HEK293 (cell line): ENCODE measurements around the gene HCCS.

Source experiments
- CTCF ChIA-PET: fragments of 350-600 bp; formaldehyde crosslinking; extraction: SDS; loops from one replicate; lab custom pipeline; 2021; ENCODE audit warnings: antibody characterized with exemption; lab: Yijun Ruan, JAX
- POLR2A ChIA-PET: fragments of 300-600 bp; formaldehyde crosslinking; extraction: SDS; loops from one replicate; lab custom pipeline; 2020; ENCODE audit warnings: antibody characterized with exemption, inconsistent platforms; lab: Yijun Ruan, JAX
- H3K27ac ChIP-seq: fragments of 200-500 bp; sonication (Bioruptor generic); 2 replicates; pipeline ENCODE4 v1.5.1; 2014; ENCODE audit warnings: low read depth, low read length, control low read depth, inconsistent platforms; ENCODE audit errors: extremely low read depth
- H3K36me3 ChIP-seq, 2 experiments: fragments of 200-500 bp in 1 of 2; sonication (Bioruptor generic) in 1 of 2; 1 replicate in 1 of 2; 2 replicates in 1 of 2; pipeline ENCODE4 v1.5.1; 2014 to 2017; ENCODE audit warnings: inconsistent platforms in 2 of 2, low read length in 2 of 2; ENCODE audit not compliant: control insufficient read depth in 2 of 2, insufficient read depth in 1 of 2
- H3K4me1 ChIP-seq: fragments of 200-500 bp; sonication (Bioruptor generic); 2 replicates; pipeline ENCODE4 v1.5.1; 2014; ENCODE audit warnings: mild to moderate bottlenecking, low read length, inconsistent platforms; ENCODE audit not compliant: control insufficient read depth, insufficient read depth
- H3K4me3 ChIP-seq: 2 replicates; pipeline ENCODE4 v1.5.1; 2011; ENCODE audit warnings: low read depth, mild to moderate bottlenecking, control low read depth, low read length, moderate library complexity
- H3K9me3 ChIP-seq: fragments of 200-500 bp; sonication (Bioruptor generic); 2 replicates; pipeline ENCODE4 v1.5.1; 2014; ENCODE audit warnings: low read depth, low read length, inconsistent platforms; ENCODE audit not compliant: control insufficient read depth, insufficient read depth
- GFI1B ChIP-seq: fragments of 450-650 bp; formaldehyde crosslinking; IDR thresholded peaks from 2 replicates; pipeline ENCODE4 v1.5.1; 2016; ENCODE audit warnings: missing biosample characterization, missing genetic modification characterization
- OVOL3 ChIP-seq: fragments of 450-650 bp; formaldehyde crosslinking; IDR thresholded peaks from 2 replicates; pipeline ENCODE4 v1.5.1; 2016; ENCODE audit warnings: missing biosample characterization, missing genetic modification characterization
- SETDB1 ChIP-seq: IDR thresholded peaks from one replicate; pipeline ENCODE4 v1.6.1; 2017; ENCODE audit warnings: mild to moderate bottlenecking, low read length, moderate library complexity, mixed read lengths; ENCODE audit not compliant: insufficient read length
- SP7 ChIP-seq: fragments of 450-650 bp; formaldehyde crosslinking; IDR thresholded peaks from 2 replicates; pipeline ENCODE4 v1.5.1; 2016; ENCODE audit warnings: missing biosample characterization, missing genetic modification characterization
- TCF7L2 ChIP-seq: IDR thresholded peaks from 2 replicates; pipeline ENCODE4 v1.6.1; 2011; ENCODE audit warnings: low read depth, mild to moderate bottlenecking, inconsistent platforms, low read length, moderate library complexity, borderline replicate concordance
- ZBTB17 ChIP-seq: fragments of 450-650 bp; formaldehyde crosslinking; IDR thresholded peaks from 2 replicates; pipeline ENCODE4 v1.5.1; 2016; ENCODE audit warnings: missing biosample characterization, missing genetic modification characterization
- ZNF121 ChIP-seq: fragments of 450-650 bp; formaldehyde crosslinking; IDR thresholded peaks from 2 replicates; pipeline ENCODE4 v1.5.1; 2016; ENCODE audit warnings: missing biosample characterization, missing genetic modification characterization
- ZNF174 ChIP-seq: fragments of 450-650 bp; formaldehyde crosslinking; IDR thresholded peaks from 2 replicates; pipeline ENCODE4 v1.5.0; 2017; ENCODE audit warnings: missing biosample characterization, mild to moderate bottlenecking, missing genetic modification characterization
- ZNF175 ChIP-seq: fragments of 450-650 bp; formaldehyde crosslinking; IDR thresholded peaks from 2 replicates; pipeline ENCODE4 v1.5.1; 2016; ENCODE audit warnings: missing biosample characterization, missing genetic modification characterization
- ZNF266 ChIP-seq: fragments of 450-650 bp; formaldehyde crosslinking; IDR thresholded peaks from 2 replicates; pipeline ENCODE4 v1.5.1; 2016; ENCODE audit warnings: missing biosample characterization, missing genetic modification characterization, low read depth
- ZNF302 ChIP-seq: fragments of 450-650 bp; formaldehyde crosslinking; IDR thresholded peaks from 2 replicates; pipeline ENCODE4 v1.5.1; 2016; ENCODE audit warnings: missing biosample characterization, missing genetic modification characterization, low read depth
- ZNF501 ChIP-seq: fragments of 450-650 bp; formaldehyde crosslinking; IDR thresholded peaks from 2 replicates; pipeline ENCODE4 v1.5.1; 2016; ENCODE audit warnings: missing biosample characterization, missing genetic modification characterization
- ZNF610 ChIP-seq: fragments of 450-650 bp; formaldehyde crosslinking; IDR thresholded peaks from 2 replicates; pipeline ENCODE4 v1.5.1; 2016; ENCODE audit warnings: missing biosample characterization, missing genetic modification characterization, borderline replicate concordance
- ZNF654 ChIP-seq: fragments of 450-650 bp; formaldehyde crosslinking; IDR thresholded peaks from 2 replicates; pipeline ENCODE4 v1.5.1; 2016; ENCODE audit warnings: low read depth, missing biosample characterization, missing genetic modification characterization
- ZNF707 ChIP-seq: fragments of 450-650 bp; formaldehyde crosslinking; IDR thresholded peaks from 2 replicates; pipeline ENCODE4 v1.5.1; 2016; ENCODE audit warnings: missing biosample characterization, missing genetic modification characterization
- ZNF837 ChIP-seq: fragments of 450-650 bp; formaldehyde crosslinking; IDR thresholded peaks from 2 replicates; pipeline ENCODE4 v1.5.1; 2016; ENCODE audit warnings: missing biosample characterization, missing genetic modification characterization
- ZNF843 ChIP-seq: fragments of 450-650 bp; formaldehyde crosslinking; IDR thresholded peaks from 2 replicates; pipeline ENCODE4 v1.5.1; 2016; ENCODE audit warnings: missing biosample characterization, missing genetic modification characterization
- TF ChIP-seq, protein P1 (sequence below): fragments of 450-650 bp; formaldehyde crosslinking; IDR thresholded peaks from 2 replicates; pipeline ENCODE4 v1.5.1; 2016; ENCODE audit warnings: missing biosample characterization, missing genetic modification characterization
- TF ChIP-seq, protein P2 (sequence below): fragments of 450-650 bp; formaldehyde crosslinking; IDR thresholded peaks from 2 replicates; pipeline ENCODE4 v1.5.1; 2016; ENCODE audit warnings: missing biosample characterization, missing genetic modification characterization
- TF ChIP-seq, protein P3 (sequence below): fragments of 450-650 bp; formaldehyde crosslinking; IDR thresholded peaks from 2 replicates; pipeline ENCODE4 v1.5.1; 2016; ENCODE audit warnings: missing biosample characterization, missing genetic modification characterization
- TF ChIP-seq, protein P4 (sequence below): fragments of 450-650 bp; formaldehyde crosslinking; IDR thresholded peaks from 2 replicates; pipeline ENCODE4 v1.5.1; 2016; ENCODE audit warnings: missing biosample characterization, missing genetic modification characterization

HCCS gene

DNA sequence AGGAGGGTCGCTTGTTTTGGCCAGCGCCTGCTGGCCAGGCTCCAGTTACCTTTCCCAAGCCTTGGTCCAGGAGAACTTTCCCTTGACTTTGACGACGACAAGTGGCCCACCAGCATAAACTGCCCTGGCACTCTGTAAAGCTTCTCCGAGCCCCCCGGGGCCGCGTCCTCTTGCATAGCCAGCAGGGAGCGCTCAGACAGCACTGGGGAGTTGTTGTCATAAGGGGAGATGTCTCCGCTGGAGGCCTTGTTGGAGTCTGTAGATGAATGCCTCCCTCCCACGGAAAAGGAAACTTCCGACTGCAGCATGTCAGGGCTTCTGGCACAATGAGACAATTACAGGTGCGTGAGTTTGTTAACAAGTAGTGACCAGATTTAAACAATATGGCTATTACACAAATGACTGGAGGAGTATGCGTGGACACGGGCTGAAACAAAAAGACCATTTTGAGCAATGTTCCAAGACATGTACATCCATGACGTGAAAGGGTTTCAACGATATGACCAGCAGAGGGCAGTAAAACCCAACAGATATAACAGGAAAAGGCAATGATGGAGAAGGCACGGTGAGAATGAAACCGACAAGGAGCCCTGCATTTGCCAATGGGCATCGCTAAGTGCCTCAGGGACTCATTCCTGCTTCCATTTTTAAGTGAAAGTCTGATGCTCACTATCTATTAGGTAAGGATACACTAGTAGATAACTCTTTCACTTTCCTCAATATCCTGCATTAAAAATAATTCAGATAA, 33.0 kb downstream of the HCCS start:
- peak; percentile 45 for TF ChIP-seq ZNF654 (tag by site-specific recombination)
- TF ChIP-seq ZNF707, result no peak
- Histone ChIP-seq H3K36me3 (no peaks in the 10 kb centered on the region), H3K9me3 (no peaks in the 10 kb centered on the region), H3K4me1 (no peaks in the 10 kb centered on the region), H3K27ac (no peak overlapping the region), H3K4me3 (no peak overlapping the region)
- CTCF ChIA-PET, result interaction anchor here (1.1 to 1.9 kb wide), 3 partner anchors 9 to 628 kb away, joined by 4 to 8 read pairs (median 5); no protein-coding TSS in a partner anchor
- POLR2A ChIA-PET, result no interaction called here

- H3K36me3 ChIP-seq, result no peaks in the 10 kb centered on the region
- CTCF ChIA-PET, result no interaction called here
- no peak overlapping the region for H3K27ac ChIP-seq
- TF ChIP-seq TCF7L2, result no peak
- no peak for TF ChIP-seq ZNF266
- TF ChIP-seq ZNF843 (tag by site-specific recombination), result no peak
- TF ChIP-seq OVOL3, result no peak
- TF ChIP-seq SP7 (tag by site-specific recombination), result no peak
- TF ChIP-seq, protein P1, sequence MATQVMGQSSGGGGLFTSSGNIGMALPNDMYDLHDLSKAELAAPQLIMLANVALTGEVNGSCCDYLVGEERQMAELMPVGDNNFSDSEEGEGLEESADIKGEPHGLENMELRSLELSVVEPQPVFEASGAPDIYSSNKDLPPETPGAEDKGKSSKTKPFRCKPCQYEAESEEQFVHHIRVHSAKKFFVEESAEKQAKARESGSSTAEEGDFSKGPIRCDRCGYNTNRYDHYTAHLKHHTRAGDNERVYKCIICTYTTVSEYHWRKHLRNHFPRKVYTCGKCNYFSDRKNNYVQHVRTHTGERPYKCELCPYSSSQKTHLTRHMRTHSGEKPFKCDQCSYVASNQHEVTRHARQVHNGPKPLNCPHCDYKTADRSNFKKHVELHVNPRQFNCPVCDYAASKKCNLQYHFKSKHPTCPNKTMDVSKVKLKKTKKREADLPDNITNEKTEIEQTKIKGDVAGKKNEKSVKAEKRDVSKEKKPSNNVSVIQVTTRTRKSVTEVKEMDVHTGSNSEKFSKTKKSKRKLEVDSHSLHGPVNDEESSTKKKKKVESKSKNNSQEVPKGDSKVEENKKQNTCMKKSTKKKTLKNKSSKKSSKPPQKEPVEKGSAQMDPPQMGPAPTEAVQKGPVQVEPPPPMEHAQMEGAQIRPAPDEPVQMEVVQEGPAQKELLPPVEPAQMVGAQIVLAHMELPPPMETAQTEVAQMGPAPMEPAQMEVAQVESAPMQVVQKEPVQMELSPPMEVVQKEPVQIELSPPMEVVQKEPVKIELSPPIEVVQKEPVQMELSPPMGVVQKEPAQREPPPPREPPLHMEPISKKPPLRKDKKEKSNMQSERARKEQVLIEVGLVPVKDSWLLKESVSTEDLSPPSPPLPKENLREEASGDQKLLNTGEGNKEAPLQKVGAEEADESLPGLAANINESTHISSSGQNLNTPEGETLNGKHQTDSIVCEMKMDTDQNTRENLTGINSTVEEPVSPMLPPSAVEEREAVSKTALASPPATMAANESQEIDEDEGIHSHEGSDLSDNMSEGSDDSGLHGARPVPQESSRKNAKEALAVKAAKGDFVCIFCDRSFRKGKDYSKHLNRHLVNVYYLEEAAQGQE (tag by site-specific recombination), result no peak
- TF ChIP-seq ZNF302 (tag by site-specific recombination), result no peak
- POLR2A ChIA-PET, result no interaction called here
- H3K4me1 ChIP-seq, result no peaks in the 10 kb centered on the region
- no peaks in the 10 kb centered on the region for H3K9me3 ChIP-seq
- no peak overlapping the region for H3K4me3 ChIP-seq
These were observed 35.3 kb downstream of the HCCS start for GRCh38 chrX:11146411-11146810.

DNA sequence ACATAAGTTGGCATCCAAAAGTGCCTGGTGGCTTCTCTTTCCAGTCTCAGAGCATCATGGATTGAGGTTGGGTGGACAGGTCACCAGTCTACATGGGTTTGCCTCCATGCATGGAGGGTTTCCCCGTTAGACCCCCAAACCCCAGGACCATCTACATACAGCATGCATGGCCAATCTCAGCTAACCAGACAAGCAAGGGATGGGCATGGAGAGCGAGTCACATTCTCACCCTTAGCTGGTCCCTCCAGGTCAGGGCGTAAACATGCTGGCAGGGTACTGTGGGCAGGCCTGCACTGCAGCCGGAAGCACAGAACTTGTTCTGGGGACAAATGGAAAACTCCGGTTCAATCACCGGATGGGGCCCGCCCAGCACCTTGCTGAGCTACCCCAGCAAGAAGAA, 37.3 kb downstream of the HCCS start:
- TF ChIP-seq ZNF837 (no peak), ZNF174 (tag by site-specific recombination) (no peak), ZNF501 (tag by site-specific recombination) (no peak), ZBTB17 (tag by site-specific recombination) (no peak), ZNF175 (tag by site-specific recombination) (no peak), ZNF610 (no peak), GFI1B (tag by site-specific recombination) (no peak), ZNF121 (tag by site-specific recombination) (no peak), SETDB1 (no peak)
- TF ChIP-seq, protein P2, sequence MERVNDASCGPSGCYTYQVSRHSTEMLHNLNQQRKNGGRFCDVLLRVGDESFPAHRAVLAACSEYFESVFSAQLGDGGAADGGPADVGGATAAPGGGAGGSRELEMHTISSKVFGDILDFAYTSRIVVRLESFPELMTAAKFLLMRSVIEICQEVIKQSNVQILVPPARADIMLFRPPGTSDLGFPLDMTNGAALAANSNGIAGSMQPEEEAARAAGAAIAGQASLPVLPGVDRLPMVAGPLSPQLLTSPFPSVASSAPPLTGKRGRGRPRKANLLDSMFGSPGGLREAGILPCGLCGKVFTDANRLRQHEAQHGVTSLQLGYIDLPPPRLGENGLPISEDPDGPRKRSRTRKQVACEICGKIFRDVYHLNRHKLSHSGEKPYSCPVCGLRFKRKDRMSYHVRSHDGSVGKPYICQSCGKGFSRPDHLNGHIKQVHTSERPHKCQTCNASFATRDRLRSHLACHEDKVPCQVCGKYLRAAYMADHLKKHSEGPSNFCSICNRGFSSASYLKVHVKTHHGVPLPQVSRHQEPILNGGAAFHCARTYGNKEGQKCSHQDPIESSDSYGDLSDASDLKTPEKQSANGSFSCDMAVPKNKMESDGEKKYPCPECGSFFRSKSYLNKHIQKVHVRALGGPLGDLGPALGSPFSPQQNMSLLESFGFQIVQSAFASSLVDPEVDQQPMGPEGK (tag by site-specific recombination), result no peak
- TF ChIP-seq, protein P3, sequence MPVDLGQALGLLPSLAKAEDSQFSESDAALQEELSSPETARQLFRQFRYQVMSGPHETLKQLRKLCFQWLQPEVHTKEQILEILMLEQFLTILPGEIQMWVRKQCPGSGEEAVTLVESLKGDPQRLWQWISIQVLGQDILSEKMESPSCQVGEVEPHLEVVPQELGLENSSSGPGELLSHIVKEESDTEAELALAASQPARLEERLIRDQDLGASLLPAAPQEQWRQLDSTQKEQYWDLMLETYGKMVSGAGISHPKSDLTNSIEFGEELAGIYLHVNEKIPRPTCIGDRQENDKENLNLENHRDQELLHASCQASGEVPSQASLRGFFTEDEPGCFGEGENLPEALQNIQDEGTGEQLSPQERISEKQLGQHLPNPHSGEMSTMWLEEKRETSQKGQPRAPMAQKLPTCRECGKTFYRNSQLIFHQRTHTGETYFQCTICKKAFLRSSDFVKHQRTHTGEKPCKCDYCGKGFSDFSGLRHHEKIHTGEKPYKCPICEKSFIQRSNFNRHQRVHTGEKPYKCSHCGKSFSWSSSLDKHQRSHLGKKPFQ (tag by site-specific recombination), result no peak
- TF ChIP-seq, protein P4, sequence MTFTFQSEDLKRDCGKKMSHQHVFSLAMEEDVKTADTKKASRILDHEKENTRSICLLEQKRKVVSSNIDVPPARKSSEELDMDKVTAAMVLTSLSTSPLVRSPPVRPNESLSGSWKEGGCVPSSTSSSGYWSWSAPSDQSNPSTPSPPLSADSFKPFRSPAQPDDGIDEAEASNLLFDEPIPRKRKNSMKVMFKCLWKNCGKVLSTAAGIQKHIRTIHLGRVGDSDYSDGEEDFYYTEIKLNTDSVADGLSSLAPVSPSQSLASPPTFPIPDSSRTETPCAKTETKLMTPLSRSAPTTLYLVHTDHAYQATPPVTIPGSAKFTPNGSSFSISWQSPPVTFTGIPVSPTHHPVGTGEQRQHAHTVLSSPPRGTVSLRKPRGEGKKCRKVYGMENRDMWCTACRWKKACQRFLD (tag by site-specific recombination), result no peak
- Histone ChIP-seq H3K27ac (no peak overlapping the region), H3K4me1 (no peaks in the 10 kb centered on the region), H3K4me3 (no peak overlapping the region), H3K36me3 (no peaks in the 10 kb centered on the region), H3K9me3 (no peaks in the 10 kb centered on the region)
- POLR2A ChIA-PET, result no interaction called here
- CTCF ChIA-PET, result no interaction called here
